ENCODE results near the gene PARD3B. TPM values are rescaled to one million over a fixed set of nuclear protein-coding genes. Genes with fewer than 3 reads are reported as not detected.

PARD3B gene
- total RNA-seq, 1 experiment from 2014 or later = 3.6 TPM

- POLR2A ChIA-PET = interaction anchor here (0.5 kb wide), 1 partner anchor 41 kb away, joined by 3 read pairs; no protein-coding TSS in a partner anchor
- DNase-seq (ENCODE audit: low read depth, low spot score) = no peak
- CTCF ChIA-PET = no interaction called here
- Histone ChIP-seq H3K27me3 (ENCODE audit: control insufficient read depth, insufficient read depth, low read length) (no peaks in the 10 kb centered on the region), H3K4me3 (ENCODE audit: low read depth in 2 of 2, low read length in 2 of 2) (no peak overlapping the region), H3K4me1 (ENCODE audit: control insufficient read depth, insufficient read depth, low read length) (no peaks in the 10 kb centered on the region), H3K36me3 (ENCODE audit: control insufficient read depth, insufficient read depth, low read length) (no peaks in the 10 kb centered on the region), H3K9me3 (ENCODE audit: control insufficient read depth, insufficient read depth, low read depth, low read length) (no peaks in the 10 kb centered on the region), H3K27ac (ENCODE audit: low read length) (no peak overlapping the region)
- ATAC-seq = no peak
- TF ChIP-seq CTCF (IDR thresholded peaks at IDR 0.05) (no peak), REST (IDR thresholded peaks at IDR 0.05; ENCODE audit: insufficient read depth in 1 of 2, low read depth in 2 of 2, low read length in 1 of 2) (no peak), TCF7L2 (IDR thresholded peaks at IDR 0.05; ENCODE audit: low read depth, low read length) (no peak), POLR2AphosphoS5 (IDR thresholded peaks at IDR 0.05; ENCODE audit: low read depth, low read length) (no peak), SIN3A (IDR thresholded peaks at IDR 0.05; ENCODE audit: borderline replicate concordance, insufficient read depth, low read depth, low read length) (no peak)
- in situ Hi-C loops (cut with HindIII; ENCODE audit: low pct_unique_long_range_greater_than_20kb, low sequenced_read_pairs) = no loop called here
- intact Hi-C loops (cut with micrococcal nuclease; ENCODE audit: unreplicated experiment) = no loop called here
- BruUV-seq (replicated peaks) = no TSS peak
These were observed 172.3 kb downstream of the PARD3B start for GRCh38 chr2:204717591-204717990.

GRCh38 chr2:204718607-204719006 is 173.3 kb downstream of the PARD3B start:
- Histone ChIP-seq H3K4me1 (ENCODE audit: control insufficient read depth, insufficient read depth, low read length) (no peaks in the 10 kb centered on the region), H3K27me3 (ENCODE audit: control insufficient read depth, insufficient read depth, low read length) (no peaks in the 10 kb centered on the region), H3K4me3 (ENCODE audit: low read depth in 2 of 2, low read length in 2 of 2) (no peak overlapping the region), H3K27ac (ENCODE audit: low read length) (no peak overlapping the region), H3K9me3 (ENCODE audit: control insufficient read depth, insufficient read depth, low read depth, low read length) (no peaks in the 10 kb centered on the region), H3K36me3 (ENCODE audit: control insufficient read depth, insufficient read depth, low read length) (no peaks in the 10 kb centered on the region)
- no peak for TF ChIP-seq POLR2AphosphoS5 (IDR thresholded peaks at IDR 0.05; ENCODE audit: low read depth, low read length)
- in situ Hi-C loops (cut with HindIII; ENCODE audit: low pct_unique_long_range_greater_than_20kb, low sequenced_read_pairs) = no loop called here
- intact Hi-C loops (cut with micrococcal nuclease; ENCODE audit: unreplicated experiment) = no loop called here
- no TSS peak for BruUV-seq (replicated peaks)
- DNase-seq (ENCODE audit: low read depth, low spot score) = no peak
- ChIA-PET POLR2A (no interaction called here), CTCF (no interaction called here)
- ATAC-seq = no peak

- intact Hi-C loops (cut with micrococcal nuclease; ENCODE audit: unreplicated experiment) (no loop called here), in situ Hi-C loops (cut with HindIII; ENCODE audit: low pct_unique_long_range_greater_than_20kb, low sequenced_read_pairs) (no loop called here)
- TF ChIP-seq CTCF (IDR thresholded peaks at IDR 0.05) (no peak), SIN3A (IDR thresholded peaks at IDR 0.05; ENCODE audit: borderline replicate concordance, insufficient read depth, low read depth, low read length) (no peak), POLR2AphosphoS5 (IDR thresholded peaks at IDR 0.05; ENCODE audit: low read depth, low read length) (no peak), REST (IDR thresholded peaks at IDR 0.05; ENCODE audit: insufficient read depth in 1 of 2, low read depth in 2 of 2, low read length in 1 of 2) (no peak), TCF7L2 (IDR thresholded peaks at IDR 0.05; ENCODE audit: low read depth, low read length) (no peak)
- Histone ChIP-seq H3K4me3 (ENCODE audit: low read depth in 2 of 2, low read length in 2 of 2) (no peak overlapping the region), H3K4me1 (ENCODE audit: control insufficient read depth, insufficient read depth, low read length) (no peaks in the 10 kb centered on the region), H3K9me3 (ENCODE audit: control insufficient read depth, insufficient read depth, low read depth, low read length) (no peaks in the 10 kb centered on the region), H3K36me3 (ENCODE audit: control insufficient read depth, insufficient read depth, low read length) (no peaks in the 10 kb centered on the region), H3K27ac (ENCODE audit: low read length) (no peak overlapping the region), H3K27me3 (ENCODE audit: control insufficient read depth, insufficient read depth, low read length) (no peaks in the 10 kb centered on the region)
- ATAC-seq = no peak
- ChIA-PET POLR2A (no interaction called here), CTCF (no interaction called here)
- no peak for DNase-seq (ENCODE audit: low read depth, low spot score)
- BruUV-seq (replicated peaks) = no TSS peak
These were observed 175.6 kb downstream of the PARD3B start for GRCh38 chr2:204720874-204721273.

Measured in Panc1 (cell line).